WERI-Rb-1 (cell line): ENCODE results near the gene ERGIC1.
"Not testable (repeated sequence)": the region's sequence is repeated elsewhere in the genome, so short reads cannot be mapped to it uniquely, and the experiment has no call there.

Experiments used
- DNase-seq: peaks from one replicate; pipeline ENCODE4 v3.0.0-alpha.2; 2020
- H3K27ac ChIP-seq: fragments of 250-450 bp; sonication (Bioruptor Pico); 2 replicates; pipeline ENCODE4 v1.5.1; 2020; ENCODE audit warnings: mild to moderate bottlenecking, moderate library complexity
- H3K27me3 ChIP-seq: fragments of 250-450 bp; sonication (Bioruptor Pico); 2 replicates; pipeline ENCODE4 v1.5.1; 2021; ENCODE audit warnings: mild to moderate bottlenecking, low read depth, moderate library complexity; ENCODE audit not compliant: insufficient read depth, severe bottlenecking
- H3K36me3 ChIP-seq: fragments of 250-450 bp; sonication (Bioruptor Pico); 2 replicates; pipeline ENCODE4 v1.5.1; 2020; ENCODE audit warnings: mild to moderate bottlenecking, moderate library complexity
- H3K4me3 ChIP-seq: 2 replicates; pipeline ENCODE4 v1.5.1; 2011; ENCODE audit warnings: low read depth, mild to moderate bottlenecking, control low read depth, low read length
- H3K9me3 ChIP-seq: fragments of 250-450 bp; sonication (Bioruptor Pico); 2 replicates; pipeline ENCODE4 v1.5.1; 2021; ENCODE audit warnings: mild to moderate bottlenecking, moderate library complexity; ENCODE audit not compliant: severe bottlenecking
- TF ChIP-seq, protein P1 (sequence below): IDR thresholded peaks from 2 replicates; pipeline ENCODE4 v1.5.1; 2011; ENCODE audit warnings: low read depth, mild to moderate bottlenecking, control low read depth, inconsistent platforms, low read length

Gene ERGIC1, protein sequence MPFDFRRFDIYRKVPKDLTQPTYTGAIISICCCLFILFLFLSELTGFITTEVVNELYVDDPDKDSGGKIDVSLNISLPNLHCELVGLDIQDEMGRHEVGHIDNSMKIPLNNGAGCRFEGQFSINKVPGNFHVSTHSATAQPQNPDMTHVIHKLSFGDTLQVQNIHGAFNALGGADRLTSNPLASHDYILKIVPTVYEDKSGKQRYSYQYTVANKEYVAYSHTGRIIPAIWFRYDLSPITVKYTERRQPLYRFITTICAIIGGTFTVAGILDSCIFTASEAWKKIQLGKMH

DNA sequence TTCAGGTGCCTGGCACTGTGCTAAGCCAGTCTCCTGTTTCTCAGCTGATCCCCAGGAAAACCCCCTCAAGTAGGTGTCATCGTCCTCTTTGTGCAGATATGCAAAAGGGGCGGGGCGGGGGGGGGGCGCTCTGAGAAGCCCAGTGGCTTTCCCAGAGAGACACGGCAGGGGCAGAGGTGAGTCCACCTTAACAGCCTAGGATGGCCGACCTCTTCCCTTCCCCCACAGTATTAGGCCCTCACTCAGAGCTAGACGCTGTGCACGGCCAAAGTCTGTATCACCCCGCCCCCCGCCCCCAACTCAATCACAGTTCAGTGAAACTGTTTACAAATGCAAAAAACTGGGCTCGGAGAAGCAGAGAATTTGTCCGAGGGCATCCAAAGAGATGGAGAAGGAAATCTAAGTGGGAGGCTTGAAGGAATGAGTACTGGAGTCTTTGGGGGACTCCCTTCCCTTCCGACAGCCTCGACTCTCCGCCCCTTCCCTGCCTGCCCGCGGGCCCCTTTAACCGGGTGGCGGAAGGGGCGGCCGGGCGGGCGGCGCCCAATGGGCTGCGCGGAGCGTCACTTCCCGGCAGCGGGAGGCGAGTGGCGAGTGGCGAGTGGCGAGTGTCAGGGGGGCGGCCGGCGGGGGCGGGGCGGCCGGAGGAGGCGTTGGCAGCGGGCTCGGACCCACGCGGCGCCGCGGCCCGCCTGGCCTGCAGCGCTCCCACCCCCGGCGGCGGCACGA, at the start of gene ERGIC1:
Gene ERGIC1, plus strand, starts transcription at position 566 of the 729 bp plus-strand sequence. Its CDS starts 163 bp downstream, at position 729.
- peak within 1 kb of the TSS; percentile 81 for H3K4me3 ChIP-seq
- H3K36me3 ChIP-seq, result no peaks in the 10 kb centered on the region
- H3K9me3 ChIP-seq, result no peaks in the 10 kb centered on the region
- peak within 1 kb of the TSS; percentile 51 for H3K27ac ChIP-seq
- TF ChIP-seq, protein P1, sequence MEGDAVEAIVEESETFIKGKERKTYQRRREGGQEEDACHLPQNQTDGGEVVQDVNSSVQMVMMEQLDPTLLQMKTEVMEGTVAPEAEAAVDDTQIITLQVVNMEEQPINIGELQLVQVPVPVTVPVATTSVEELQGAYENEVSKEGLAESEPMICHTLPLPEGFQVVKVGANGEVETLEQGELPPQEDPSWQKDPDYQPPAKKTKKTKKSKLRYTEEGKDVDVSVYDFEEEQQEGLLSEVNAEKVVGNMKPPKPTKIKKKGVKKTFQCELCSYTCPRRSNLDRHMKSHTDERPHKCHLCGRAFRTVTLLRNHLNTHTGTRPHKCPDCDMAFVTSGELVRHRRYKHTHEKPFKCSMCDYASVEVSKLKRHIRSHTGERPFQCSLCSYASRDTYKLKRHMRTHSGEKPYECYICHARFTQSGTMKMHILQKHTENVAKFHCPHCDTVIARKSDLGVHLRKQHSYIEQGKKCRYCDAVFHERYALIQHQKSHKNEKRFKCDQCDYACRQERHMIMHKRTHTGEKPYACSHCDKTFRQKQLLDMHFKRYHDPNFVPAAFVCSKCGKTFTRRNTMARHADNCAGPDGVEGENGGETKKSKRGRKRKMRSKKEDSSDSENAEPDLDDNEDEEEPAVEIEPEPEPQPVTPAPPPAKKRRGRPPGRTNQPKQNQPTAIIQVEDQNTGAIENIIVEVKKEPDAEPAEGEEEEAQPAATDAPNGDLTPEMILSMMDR, result no peak
- H3K27me3 ChIP-seq, result no peaks in the 10 kb centered on the region
- peak; percentile 84 for DNase-seq

GRCh38 chr5:172785429-172786088, 48.5 kb upstream of the ERGIC1 start:
- Histone ChIP-seq H3K36me3 (no peaks in the 10 kb centered on the region), H3K27ac (no peak overlapping the region), H3K27me3 (no peaks in the 10 kb centered on the region), H3K9me3 (no peaks in the 10 kb centered on the region), H3K4me3 (no peak overlapping the region)
- TF ChIP-seq, protein P1, result no peak
- no peak for DNase-seq

GRCh38 chr5:172786736-172787462, 47.2 kb upstream of the ERGIC1 start:
- TF ChIP-seq, protein P1, result no peak
- no peak overlapping the region for H3K4me3 ChIP-seq
- H3K36me3 ChIP-seq, result no peaks in the 10 kb centered on the region
- H3K9me3 ChIP-seq, result no peaks in the 10 kb centered on the region
- DNase-seq, result no peak
- H3K27ac ChIP-seq, result no peak overlapping the region
- no peaks in the 10 kb centered on the region for H3K27me3 ChIP-seq

DNA sequence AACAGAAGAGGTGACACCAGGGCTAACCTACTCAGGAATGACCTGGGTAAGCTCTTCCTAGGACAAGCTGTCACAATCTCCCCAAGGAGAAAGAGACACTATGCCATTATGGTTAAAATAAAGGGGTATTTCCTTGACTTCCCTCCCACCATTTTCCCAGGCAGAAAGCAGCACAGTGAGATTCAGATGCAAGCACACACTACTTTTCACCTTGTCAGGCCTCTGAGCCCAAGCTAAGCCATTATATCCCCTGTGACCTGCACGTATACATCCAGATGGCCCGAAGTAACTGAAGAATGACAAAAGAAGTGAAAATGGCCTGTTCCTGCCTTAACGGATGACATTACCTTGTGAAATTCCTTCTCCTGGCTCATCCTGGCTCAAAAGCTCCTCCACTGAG, 46.5 kb upstream of the ERGIC1 start:
- H3K27me3 ChIP-seq, H3K4me3 ChIP-seq, H3K36me3 ChIP-seq, H3K27ac ChIP-seq, H3K9me3 ChIP-seq, DNase-seq: not testable (repeated sequence)

- H3K9me3 ChIP-seq, result no peaks in the 10 kb centered on the region
- TF ChIP-seq, protein P1, result no peak
- no peak overlapping the region; the same call in 1 of the 2 replicates for H3K27ac ChIP-seq
- no peaks in the 10 kb centered on the region for H3K27me3 ChIP-seq
- H3K4me3 ChIP-seq, result no peak overlapping the region
- no peak for DNase-seq
- no peaks in the 10 kb centered on the region for H3K36me3 ChIP-seq
Observed at GRCh38 chr5:172788771-172789686, 45.0 kb upstream of the ERGIC1 start.
